CD14-positive monocyte (primary cell): Measurements from ENCODE around the gene RECK. TPM values are rescaled to one million over a fixed set of nuclear protein-coding genes. Genes with fewer than 3 reads are reported as not detected.

Experiments
- DNase-seq, 3 donors: peaks; one replicate each; pipeline ENCODE4 v3.0.0-alpha.2; 2011 to 2022
- H2AFZ ChIP-seq: 2 replicates; pipeline ENCODE4 v1.6.0; 2012; ENCODE audit warnings: mild to moderate bottlenecking, low read depth, low read length, inconsistent platforms; ENCODE audit not compliant: insufficient read depth, poor library complexity, severe bottlenecking
- H3K27ac ChIP-seq, 2 donors: 1 replicate in 1 of 2; 2 replicates in 1 of 2; pipeline ENCODE4 v1.5.1; 2012 to 2013; ENCODE audit warnings: low read length in 2 of 2, control low read depth in 1 of 2, inconsistent platforms in 1 of 2, low read depth in 1 of 2, mild to moderate bottlenecking in 1 of 2
- H3K27me3 ChIP-seq, 2 donors: one replicate each; pipeline versions ENCODE4 v1.6.0 to v1.6.1; 2011 to 2013; ENCODE audit warnings: low read length in 2 of 2; ENCODE audit not compliant: control insufficient read depth in 2 of 2, insufficient read depth in 2 of 2
- H3K36me3 ChIP-seq, 2 donors: replicated peaks in 1 of 2; 1 replicate in 1 of 2; 2 replicates in 1 of 2; pipeline versions ENCODE4 v1.5.1 to v1.6.1; 2012 to 2013; ENCODE audit warnings: low read length in 2 of 2, control low read depth in 1 of 2, inconsistent platforms in 1 of 2, mild to moderate bottlenecking in 1 of 2; ENCODE audit not compliant: insufficient read depth in 2 of 2, control insufficient read depth in 1 of 2
- H3K4me1 ChIP-seq, 2 donors: 1 replicate in 1 of 2; 2 replicates in 1 of 2; pipeline versions ENCODE4 v1.5.1 to v1.6.1; 2012 to 2013; ENCODE audit warnings: low read length in 2 of 2, control low read depth in 1 of 2, inconsistent platforms in 1 of 2, mild to moderate bottlenecking in 1 of 2, moderate library complexity in 1 of 2; ENCODE audit not compliant: insufficient read depth in 2 of 2, control insufficient read depth in 1 of 2
- H3K4me2 ChIP-seq: replicated peaks from 2 replicates; pipeline ENCODE3; 2012; ENCODE audit warnings: low read length, moderate library complexity, mild to moderate bottlenecking; ENCODE audit not compliant: poor library complexity, severe bottlenecking; ENCODE audit errors: extremely low read depth
- H3K4me3 ChIP-seq, 3 experiments: fragments of 200-600 bp in 1 of 3; sonication (generic) in 1 of 3; replicated peaks in 1 of 3; 1 replicate in 2 of 3; 2 replicates in 1 of 3; pipeline ENCODE4 v1.5.1; 2011 to 2013; ENCODE audit warnings: low read length in 3 of 3, mild to moderate bottlenecking in 3 of 3, control low read depth in 2 of 3, low read depth in 2 of 3, inconsistent platforms in 1 of 3, moderate library complexity in 1 of 3
- H3K79me2 ChIP-seq: 2 replicates; pipeline ENCODE4 v1.6.0; 2012; ENCODE audit warnings: mild to moderate bottlenecking, control low read depth, inconsistent platforms, low read length, moderate library complexity; ENCODE audit not compliant: insufficient read depth
- H3K9ac ChIP-seq: 2 replicates; pipeline ENCODE4 v1.6.0; 2017; ENCODE audit warnings: low read length, mild to moderate bottlenecking; ENCODE audit not compliant: insufficient read depth, poor library complexity, severe bottlenecking
- H3K9me3 ChIP-seq, 2 donors: replicated peaks in 1 of 2; 1 replicate in 1 of 2; 2 replicates in 1 of 2; pipeline versions ENCODE4 v1.5.1 to v1.6.1; 2012 to 2013; ENCODE audit warnings: low read length in 2 of 2, control low read depth in 1 of 2; ENCODE audit not compliant: control insufficient read depth in 1 of 2, insufficient read depth in 1 of 2
- H4K20me1 ChIP-seq: 2 replicates; pipeline ENCODE4 v1.6.0; 2012; ENCODE audit warnings: mild to moderate bottlenecking, low read length, control low read depth, moderate library complexity; ENCODE audit not compliant: insufficient read depth
- H3K27ac Mint-ChIP-seq, 7 donors: one replicate each; pipeline ENCODE4 v1.8.0; 2020; ENCODE audit warnings: mild to moderate bottlenecking in 7 of 7, mixed read lengths in 7 of 7, moderate library complexity in 6 of 7, inconsistent platforms in 2 of 7
- H3K27me3 Mint-ChIP-seq, 3 donors: one replicate each; pipeline ENCODE4 v1.8.0; 2021 to 2022; ENCODE audit warnings: low read depth in 3 of 3, mild to moderate bottlenecking in 3 of 3, mixed read lengths in 3 of 3, moderate library complexity in 3 of 3, inconsistent platforms in 1 of 3
- H3K36me3 Mint-ChIP-seq, 2 donors: one replicate each; pipeline ENCODE4 v1.8.0; 2020; ENCODE audit warnings: mixed read lengths in 2 of 2, inconsistent platforms in 1 of 2, mild to moderate bottlenecking in 1 of 2
- H3K4me1 Mint-ChIP-seq: one replicate; pipeline ENCODE4 v1.8.0; 2020; ENCODE audit warnings: mild to moderate bottlenecking, mixed read lengths
- H3K4me3 Mint-ChIP-seq, 2 donors: one replicate each; pipeline ENCODE4 v1.8.0; 2020; ENCODE audit warnings: mild to moderate bottlenecking in 2 of 2, mixed read lengths in 2 of 2, moderate library complexity in 1 of 2
- H3K9me3 Mint-ChIP-seq, 7 donors: one replicate each; pipeline ENCODE4 v1.8.0; 2020 to 2022; ENCODE audit warnings: mixed read lengths in 7 of 7, mild to moderate bottlenecking in 6 of 7, moderate library complexity in 6 of 7, inconsistent platforms in 2 of 7
- CTCF ChIP-seq: fragments of 200-600 bp; IDR thresholded peaks from one replicate; pipeline ENCODE4 v1.8.0; 2022; ENCODE audit warnings: antibody characterized with exemption, mild to moderate bottlenecking
- WGBS: methylation state at CpG from one replicate; pipeline ENCODE4 v1.1.5; 2013; ENCODE audit warnings: missing lambda C conversion rate; ENCODE audit not compliant: insufficient coverage; 5-methylcytosine and 5-hydroxymethylcytosine counted together
- intact Hi-C, 2 donors: fragments of 100-400 bp; cut with micrococcal nuclease; formaldehyde crosslinking; loops; one replicate each; pipeline versions ENCODE4 v1.15.0 to v1.15.1; 2023
- polyA plus RNA-seq, 3 donors: library from polyadenylated mRNA; depleted of rRNA in 1 of 3; unstranded in 2 of 3; stranded (reverse) in 1 of 3; fragments of 300-500 nt in 2 of 3; fragments of >200 nt in 1 of 3; fragmentation: Illumina TruSeq in 2 of 3; gene quantifications; 1 replicate in 2 of 3; 2 replicates in 1 of 3; pipeline ENCODE4 v1.2.3, GENCODE V29; 2012 to 2021

The RECK gene
- polyA plus RNA-seq, 3 donors, result 5.0 to 5.2 (median 5.1) TPM

DNA sequence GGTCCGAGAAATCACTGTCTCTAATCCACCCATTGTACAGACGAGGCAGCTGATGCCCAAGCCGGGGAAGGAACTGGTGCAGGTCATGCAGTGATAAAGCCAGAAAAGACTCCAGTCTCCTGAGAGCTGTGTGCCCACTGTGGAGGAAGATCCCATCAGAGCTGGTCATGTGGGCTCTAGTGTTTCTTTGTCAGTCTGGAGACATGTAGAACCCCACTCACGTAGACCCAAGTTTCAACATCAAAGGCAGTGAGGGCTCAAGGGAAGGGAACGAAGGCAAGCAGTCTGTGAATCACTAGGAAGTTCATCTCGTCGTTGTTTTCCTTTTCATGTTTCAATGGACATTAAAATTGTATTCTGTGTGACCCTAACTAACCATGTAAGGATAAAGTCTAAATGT, 85.3 kb downstream of the RECK start:
- H3K27ac ChIP-seq, result peak overlapping the region in 1 of 2 donors; percentile 74
- intact Hi-C loops, result no loop called here
- peak overlapping the region; percentile 18 for H2AFZ ChIP-seq
- no peaks in the 10 kb centered on the region for H3K36me3 ChIP-seq
- Mint-ChIP-seq H3K27ac (peak overlapping the region; percentile 38 to 95 (median 83)), H3K4me1 (peaks cover 50% of the 10 kb centered on the region), H3K36me3 (peaks cover 21 to 27% of the 10 kb centered on the region in 2 donors), H3K9me3 (peaks cover 0 to 2% (median 0%) of the 10 kb centered on the region in 7 donors), H3K4me3 (no peak overlapping the region), H3K27me3 (peaks cover 0 to 2% (median 0%) of the 10 kb centered on the region in 3 donors)
- no peaks in the 10 kb centered on the region for H3K27me3 ChIP-seq
- H3K9me3 ChIP-seq, result no peaks in the 10 kb centered on the region
- H3K9ac ChIP-seq, result no peak overlapping the region
- peak; percentile 43 to 48 (median 44) for DNase-seq
- H3K4me1 ChIP-seq, result peaks cover 47 to 54% of the 10 kb centered on the region in 2 donors
- H4K20me1 ChIP-seq, result no peaks in the 10 kb centered on the region
- H3K79me2 ChIP-seq, result peaks cover 15% of the 10 kb centered on the region
- no peak for TF ChIP-seq CTCF
- WGBS, result 14% methylated on average over 4 of the region's 7 CpGs
- no peak overlapping the region for H3K4me2 ChIP-seq
- H3K4me3 ChIP-seq, result no peak overlapping the region

- no peak overlapping the region for H3K9ac ChIP-seq
- H3K36me3 Mint-ChIP-seq, result peaks cover 13 to 20% of the 10 kb centered on the region in 2 donors
- peaks cover 0 to 4% (median 0%) of the 10 kb centered on the region in 3 donors for H3K27me3 Mint-ChIP-seq
- peaks cover 0 to 2% (median 0%) of the 10 kb centered on the region in 7 donors for H3K9me3 Mint-ChIP-seq
- peak overlapping the region; percentile 83 to 95 (median 88) for H3K27ac Mint-ChIP-seq
- H3K79me2 ChIP-seq, result peaks cover 20% of the 10 kb centered on the region
- DNase-seq, result peak; percentile 76 to 92 (median 80)
- H3K27me3 ChIP-seq, result no peaks in the 10 kb centered on the region
- intact Hi-C loops, result no loop called here
- no peaks in the 10 kb centered on the region for H4K20me1 ChIP-seq
- H3K36me3 ChIP-seq, result no peaks in the 10 kb centered on the region
- no peaks in the 10 kb centered on the region for H3K9me3 ChIP-seq
- peak overlapping the region in 1 of 2 donors; percentile 74 for H3K27ac ChIP-seq
- H3K4me3 ChIP-seq, result no peak overlapping the region
- H3K4me1 Mint-ChIP-seq, result peaks cover 61% of the 10 kb centered on the region
- peak overlapping the region; percentile 15 for H3K4me2 ChIP-seq
- peaks cover 63 to 70% of the 10 kb centered on the region in 2 donors for H3K4me1 ChIP-seq
- TF ChIP-seq CTCF, result no peak
- WGBS, result no CpG with 5 or more reads among the region's 2 CpGs
- H3K4me3 Mint-ChIP-seq, result no peak overlapping the region
- no peak overlapping the region for H2AFZ ChIP-seq
Measured at GRCh38 chr9:36123515-36123914, 86.8 kb downstream of the RECK start.
